Femur (tissue), 1 donor: Measurements from ENCODE around the gene CELF5.
A peak's percentile ranks its signal among the peaks of the same experiment; 100 is the strongest.
"Not testable (repeated sequence)": the region's sequence is repeated elsewhere in the genome, so short reads cannot be mapped to it uniquely, and the experiment has no call there.

ENCODE experiments used
- DNase-seq: peaks from one replicate; pipeline ENCODE4 v3.0.0-alpha.2; 2017

Gene CELF5

DNA sequence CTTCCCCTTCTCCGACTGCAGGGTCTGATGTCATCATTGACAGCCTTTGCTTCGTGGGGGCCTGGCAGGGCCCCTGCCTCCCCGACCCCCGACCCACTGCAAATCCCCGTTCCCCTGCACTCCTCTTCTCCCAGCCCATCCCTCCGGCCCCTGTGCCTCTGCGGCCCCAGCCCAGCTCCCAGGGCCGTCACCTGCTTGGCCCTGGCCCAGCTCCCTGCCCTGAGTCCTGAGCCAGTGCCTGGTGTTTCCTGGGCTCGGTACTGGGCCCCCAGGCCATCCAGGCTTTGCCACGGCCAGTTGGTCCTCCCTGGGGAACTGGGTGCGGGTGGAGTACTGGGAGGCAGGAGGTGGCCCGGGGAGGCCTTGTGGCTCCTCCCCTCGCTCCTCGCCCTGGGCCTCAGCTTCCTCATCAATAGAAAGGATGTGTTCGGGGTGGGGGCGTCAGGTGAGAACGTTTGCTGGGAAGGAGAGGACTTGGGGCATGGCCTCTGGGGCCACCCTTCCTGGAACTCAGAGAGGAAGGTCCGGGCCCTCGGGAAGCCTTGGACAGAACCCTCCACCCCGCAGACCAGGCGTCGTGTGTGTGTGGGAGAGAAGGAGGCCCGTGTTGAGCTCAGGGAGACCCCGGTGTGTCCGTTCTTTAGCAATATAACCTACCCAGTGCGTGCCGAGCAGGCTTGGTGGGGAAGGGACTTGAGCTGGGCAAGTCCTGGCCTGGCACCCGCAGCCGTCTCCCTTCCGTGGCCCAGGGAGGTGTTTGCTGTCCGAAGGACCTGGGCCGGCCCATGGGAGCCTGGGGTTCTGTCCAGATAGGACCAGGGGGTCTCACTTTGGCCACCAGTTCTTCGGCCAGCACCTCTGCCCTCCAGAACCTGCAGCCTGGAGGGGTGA lies 15.9 kb upstream of the CELF5 start:
- DNase-seq, result no peak

DNA sequence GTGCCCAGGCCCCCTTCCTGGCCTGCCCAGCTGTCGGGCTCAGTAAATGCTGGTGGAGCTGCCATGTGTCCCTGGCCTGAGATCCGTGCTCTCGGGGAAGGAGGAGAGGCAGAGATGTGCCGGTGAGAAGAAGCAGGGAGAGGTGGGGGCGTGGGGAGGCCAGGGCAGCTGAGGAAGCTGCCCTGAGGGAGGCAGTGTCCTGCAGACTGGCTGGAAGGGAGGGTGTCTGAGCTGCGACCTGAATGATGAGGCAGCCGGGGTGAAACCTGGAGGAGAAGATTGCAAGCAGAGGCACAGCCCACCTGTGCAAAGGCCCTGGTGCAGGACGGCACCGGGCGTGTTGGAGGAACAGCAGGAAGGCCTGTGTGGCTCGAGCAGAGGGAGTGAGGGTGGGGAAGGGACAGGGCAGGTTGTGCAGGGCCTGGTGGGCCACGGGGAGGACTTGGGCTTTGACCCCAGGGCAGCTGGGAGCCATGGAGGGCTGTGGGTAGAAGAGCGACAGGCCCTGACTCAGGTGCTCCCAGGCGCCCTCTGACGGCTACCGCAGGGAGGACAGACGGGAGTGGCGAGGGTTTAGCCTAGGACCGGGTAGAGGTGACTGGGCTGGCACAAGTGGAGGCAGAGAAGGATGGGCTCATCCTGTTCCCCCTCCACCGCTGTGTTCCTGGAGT lies 14.0 kb upstream of the CELF5 start:
- no peak for DNase-seq

DNA sequence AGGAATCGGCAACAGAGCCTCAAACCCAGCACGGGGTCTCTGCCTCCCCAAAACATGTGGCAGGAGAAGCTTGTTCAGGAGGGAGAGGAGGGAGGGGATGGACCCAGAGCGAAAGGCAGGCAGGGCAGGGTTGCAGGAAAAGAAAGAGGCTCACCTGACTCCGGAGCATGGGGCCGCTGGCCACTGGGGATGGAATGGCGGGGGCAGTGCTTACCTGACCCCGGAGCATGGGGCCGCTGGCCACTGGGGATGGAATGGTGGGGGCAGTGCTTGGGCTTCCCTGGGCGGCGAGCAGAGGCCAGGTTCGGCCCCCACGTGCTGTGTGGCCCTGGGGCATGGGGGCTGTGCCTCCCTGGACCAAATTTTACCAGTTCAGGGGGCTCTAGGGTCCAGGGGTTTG lies 13.3 kb upstream of the CELF5 start:
- DNase-seq, result no peak

DNA sequence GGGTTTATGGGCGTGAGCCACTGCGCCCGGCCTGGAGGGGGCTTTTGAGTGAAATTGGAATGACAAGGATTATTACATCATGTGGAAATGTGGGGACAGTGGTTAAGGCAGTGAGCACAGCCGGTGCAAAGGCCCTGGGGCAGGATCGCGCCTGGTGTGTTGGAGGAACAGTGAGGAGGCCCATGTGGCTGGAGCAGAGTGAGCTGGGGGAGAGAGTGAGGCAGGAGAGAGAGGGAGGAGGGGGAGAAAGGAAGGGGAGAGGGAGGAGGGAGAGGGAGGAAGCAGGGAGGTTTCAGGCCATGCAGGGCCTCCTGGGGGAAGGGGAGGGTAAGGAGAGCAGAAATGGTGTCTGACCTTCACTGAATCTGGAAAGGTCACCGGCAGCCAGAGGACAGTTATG lies 11.3 kb upstream of the CELF5 start:
- no peak for DNase-seq

DNA sequence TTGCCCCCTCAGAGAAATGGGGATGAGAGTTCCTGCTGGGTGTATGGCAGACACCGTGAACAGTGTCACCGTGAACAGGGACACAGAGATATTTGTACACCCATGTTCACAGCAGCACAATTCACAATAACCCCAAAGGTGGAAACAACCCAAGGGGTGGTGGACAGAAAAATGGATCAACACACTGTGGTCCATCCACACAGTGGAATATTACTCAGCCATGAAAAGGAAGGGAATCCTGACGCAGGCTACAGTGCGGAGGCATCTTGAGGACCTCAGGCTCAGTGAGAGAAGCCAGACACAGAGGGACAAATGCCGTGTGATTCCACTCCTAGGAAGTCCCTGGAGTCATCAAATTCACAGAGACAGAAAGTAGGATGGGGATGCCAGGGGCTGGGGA lies 7.6 kb upstream of the CELF5 start:
- no peak for DNase-seq

DNA sequence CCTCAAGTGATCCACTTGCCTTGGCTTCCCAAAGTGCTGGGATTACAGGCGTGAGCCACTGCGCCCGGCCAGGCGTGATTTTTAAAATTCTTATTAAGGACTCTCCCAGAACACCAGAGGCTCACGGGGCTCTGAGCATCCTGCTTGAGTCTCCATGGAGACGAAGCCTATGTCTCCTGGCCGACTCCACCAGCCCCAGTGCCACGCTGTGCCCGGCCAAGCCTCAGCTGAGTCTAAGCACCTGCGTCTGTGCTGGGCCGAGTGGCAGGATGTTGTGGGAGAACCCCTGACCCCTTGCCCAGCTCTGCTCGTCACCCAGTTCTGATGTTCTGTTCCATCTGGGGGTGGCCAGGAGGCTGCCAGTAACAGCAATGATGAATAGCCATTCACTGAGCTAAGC lies 3.9 kb upstream of the CELF5 start:
- DNase-seq, result no peak

DNA sequence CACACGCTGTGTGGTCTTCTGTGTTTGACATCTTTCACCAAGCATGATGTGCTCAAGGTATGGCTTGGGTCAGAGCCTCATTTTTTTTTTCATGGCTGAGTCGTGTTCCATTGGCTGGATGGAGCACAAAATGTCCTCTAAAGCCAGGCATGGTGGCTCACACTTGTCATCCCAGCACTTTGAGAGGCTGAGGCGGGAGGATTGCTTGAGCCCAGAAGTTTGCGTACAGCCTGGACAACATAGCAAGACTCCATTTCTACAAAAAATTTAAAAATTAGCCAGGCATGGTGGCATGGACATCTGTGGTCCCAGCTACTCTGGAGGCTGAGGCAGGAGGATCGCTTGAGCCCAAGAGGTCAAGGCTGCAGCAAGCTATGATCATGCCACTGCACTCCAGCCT lies 2.9 kb upstream of the CELF5 start:
- DNase-seq, result not testable (repeated sequence)

DNA sequence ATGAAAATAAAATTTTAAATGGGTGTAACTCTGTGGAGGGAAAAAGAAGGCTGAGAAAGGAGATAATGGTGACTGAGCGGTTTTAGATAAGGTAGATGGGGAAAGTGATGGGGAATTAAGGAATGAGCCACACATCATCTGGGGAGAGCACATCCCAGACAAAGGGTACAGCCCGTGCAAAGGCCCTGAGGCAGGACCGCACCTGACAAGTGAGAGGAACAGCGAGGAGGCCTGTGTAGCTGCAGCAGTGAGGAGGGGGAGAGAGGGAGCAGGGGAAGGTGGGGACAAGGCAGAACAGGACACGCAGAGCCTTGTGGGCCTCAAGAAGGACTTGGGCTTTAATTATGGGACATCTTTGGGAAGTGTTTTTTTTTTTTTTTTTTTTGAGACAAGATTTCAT lies 1.8 kb upstream of the CELF5 start:
- DNase-seq, result no peak

DNA sequence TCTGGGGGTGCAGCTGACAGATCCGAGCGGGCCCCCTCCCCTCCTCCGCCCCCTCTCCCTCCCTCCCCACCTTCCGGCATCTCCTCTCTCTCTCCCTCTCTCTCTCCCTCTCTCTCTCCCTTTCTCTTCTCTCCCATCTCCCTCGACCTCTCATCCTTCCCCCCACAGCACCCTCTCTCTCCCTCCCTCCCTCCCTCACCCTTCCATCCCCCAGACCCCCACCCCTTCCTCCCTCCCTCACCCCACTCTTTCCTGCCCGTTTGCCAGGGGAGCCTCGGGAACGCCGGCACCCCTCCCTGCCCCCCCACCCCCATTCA lies 666 bp downstream of the CELF5 start:
- no peak for DNase-seq

DNA sequence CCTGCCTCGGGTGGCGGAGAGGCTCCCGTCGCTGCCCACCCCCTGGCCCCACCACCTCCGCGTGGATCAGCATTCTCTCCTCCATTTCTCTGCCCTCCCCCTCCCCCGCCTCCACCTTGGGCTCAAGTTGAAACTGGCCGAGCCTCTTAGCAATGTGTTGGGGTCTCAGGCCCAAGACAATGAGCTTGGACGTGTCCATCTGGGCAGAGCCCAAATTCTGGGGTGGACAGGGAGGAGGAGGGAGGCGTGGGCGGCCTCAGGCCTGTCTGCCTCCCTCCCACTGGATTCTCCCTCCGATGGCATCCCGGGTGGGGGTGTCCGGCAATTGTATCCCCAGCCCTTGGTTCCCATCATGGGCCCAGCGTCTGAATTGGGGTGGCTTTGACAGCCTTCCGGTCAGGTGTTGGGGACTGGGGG lies 1.2 kb downstream of the CELF5 start:
- no peak for DNase-seq

DNA sequence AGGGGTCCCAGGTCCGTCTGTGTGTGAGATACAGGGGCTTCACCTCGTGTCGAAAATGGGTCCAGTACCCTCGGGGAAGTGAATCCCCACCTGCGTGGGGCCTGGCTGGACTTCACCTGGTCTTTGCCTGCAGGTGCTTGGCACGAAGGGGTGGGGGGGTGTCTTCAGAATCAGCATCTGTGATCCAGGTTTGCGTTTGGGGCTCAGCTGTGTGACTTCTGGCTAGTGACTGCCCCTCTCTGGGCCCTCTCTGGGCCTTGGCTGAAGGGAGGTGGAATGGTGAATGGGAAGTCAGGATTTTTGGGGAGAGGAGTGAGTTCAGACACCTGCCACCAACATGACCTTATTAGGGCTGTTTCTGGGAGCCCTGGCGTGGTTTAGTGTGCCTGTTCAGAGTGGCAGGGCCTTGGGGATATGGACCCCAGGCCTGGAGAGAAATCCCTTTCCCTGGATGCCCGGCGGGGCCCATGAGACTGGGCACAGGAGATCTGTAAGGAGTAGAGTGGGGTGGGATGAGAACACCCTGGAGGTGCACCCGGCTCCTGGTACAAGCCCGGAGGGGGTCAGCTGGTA lies 2.7 kb downstream of the CELF5 start:
- DNase-seq, result no peak

DNA sequence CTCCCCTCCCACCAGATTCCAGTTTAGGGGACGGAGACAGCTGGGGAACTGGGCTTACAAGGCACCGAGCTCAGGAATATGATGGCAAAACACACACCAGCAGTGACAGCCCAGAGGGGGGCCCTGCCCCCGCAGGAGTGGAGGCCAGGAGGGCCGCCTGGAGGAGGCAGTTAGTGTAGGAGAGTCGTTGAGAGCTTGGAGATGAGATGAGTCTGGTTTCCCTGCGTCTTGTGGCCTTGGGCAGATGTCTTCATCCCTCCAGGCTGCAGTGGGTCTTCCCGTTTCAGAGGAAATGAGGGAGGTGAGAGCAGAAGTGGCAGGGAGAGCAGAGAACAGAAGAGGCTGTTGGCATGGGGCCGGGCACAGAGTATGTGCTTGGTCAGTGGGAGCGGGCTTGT lies 4.9 kb downstream of the CELF5 start:
- DNase-seq, result no peak

DNA sequence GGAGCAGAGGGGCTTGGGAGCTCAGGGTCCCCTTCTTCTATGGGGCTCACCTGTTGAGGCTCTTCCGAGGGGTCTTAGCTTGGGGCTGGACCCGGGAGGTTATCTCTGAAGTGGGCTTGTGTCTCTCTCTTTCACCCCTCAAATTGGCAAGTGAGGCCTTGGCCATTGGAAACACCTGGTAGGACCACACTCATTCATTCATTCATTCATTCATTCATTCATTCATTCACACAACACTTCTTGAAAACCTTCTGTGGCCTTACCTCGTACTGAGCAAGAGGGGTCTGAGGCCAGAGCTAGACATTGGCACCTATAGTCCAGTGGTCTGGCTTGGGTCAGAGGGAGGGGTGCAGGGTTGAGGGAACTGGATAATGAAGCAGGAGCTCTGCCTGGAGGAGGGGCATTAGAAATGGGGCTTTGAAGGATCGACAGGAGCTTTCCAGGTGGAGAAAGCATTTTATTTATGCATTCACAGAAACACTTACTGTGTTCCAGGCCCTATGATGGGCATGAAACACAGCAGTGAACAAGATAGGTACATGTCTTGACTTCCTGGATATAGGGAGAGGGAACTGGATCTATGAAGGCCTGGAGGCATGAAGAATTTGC lies 5.5 kb downstream of the CELF5 start:
- DNase-seq, result no peak

DNA sequence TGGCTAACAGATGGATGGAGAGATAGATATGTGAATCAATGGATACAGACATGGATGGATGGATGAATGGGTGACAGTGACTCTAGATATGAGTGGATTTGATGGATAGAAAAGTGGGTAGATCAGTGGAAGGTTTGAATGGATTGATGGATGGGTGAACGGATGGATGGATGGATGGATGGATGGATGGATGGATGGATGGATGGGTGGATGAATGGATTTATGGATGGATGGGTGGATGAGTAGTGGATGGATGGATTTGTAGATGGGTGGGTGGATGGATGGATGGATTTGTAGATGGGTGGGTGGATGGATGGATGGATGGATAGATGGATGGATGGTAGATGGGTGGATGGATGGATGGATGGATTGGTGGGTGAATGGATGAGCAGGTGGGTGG lies 6.8 kb downstream of the CELF5 start:
- no peak for DNase-seq

DNA sequence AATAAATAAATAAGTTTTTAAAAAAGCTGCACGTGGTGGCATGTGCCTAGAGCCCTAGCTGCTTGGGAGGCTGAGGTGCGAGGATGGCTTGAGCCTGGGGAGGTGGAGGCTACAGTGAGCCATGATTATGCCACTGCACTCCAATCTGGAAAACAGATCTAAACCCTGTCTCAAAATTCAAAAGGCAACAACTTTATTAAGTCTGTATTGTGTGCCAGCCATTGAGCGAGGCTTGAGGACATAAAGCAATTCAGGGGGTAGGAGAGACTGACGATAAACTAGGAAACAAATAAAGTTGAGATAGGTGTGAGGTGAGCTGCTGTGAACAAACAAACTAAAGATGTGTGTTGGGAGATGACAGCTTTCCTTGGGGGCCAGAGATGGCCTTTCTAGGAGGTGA lies 8.7 kb downstream of the CELF5 start:
- no peak for DNase-seq

DNA sequence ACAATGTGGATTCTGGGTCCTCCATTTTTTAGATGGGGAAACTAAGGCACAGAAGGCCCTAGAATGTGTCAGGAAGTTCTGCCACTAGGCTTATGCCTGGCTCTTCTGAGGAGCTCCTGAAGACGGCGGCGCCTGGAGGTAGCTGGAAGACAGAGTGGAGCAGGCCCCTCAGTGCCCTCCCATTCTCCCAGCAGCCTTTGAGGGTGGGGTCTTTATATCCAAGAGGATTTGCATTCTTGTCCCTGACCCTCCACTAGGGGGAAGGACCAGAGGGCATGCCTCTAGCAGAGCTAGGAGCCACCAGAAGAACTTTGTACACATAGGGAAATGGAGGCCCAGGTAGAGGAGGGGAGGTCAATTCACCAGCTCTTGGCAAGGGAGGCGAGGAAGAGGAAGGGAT lies 9.4 kb downstream of the CELF5 start:
- DNase-seq, result no peak

DNA sequence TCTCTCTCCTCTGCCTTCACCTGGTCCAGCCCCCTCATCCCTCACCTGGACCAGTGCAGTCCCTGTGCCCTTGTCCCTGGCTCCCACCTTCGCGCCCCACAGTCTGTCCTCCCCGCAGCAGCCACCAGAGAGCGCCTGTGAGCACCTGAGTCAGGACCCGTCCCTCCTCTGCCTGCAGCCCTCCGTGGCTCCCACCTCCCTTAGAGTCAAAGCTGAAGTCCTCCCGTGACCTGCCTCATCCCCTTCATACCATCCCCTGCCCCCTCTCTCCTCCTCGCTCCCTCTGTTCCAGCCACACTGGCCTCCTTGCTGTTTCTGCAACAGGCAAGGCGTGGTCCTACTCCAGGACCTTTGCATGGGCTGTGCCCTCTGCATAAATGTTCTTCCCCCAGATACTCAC lies 10.3 kb downstream of the CELF5 start:
- DNase-seq, result no peak

DNA sequence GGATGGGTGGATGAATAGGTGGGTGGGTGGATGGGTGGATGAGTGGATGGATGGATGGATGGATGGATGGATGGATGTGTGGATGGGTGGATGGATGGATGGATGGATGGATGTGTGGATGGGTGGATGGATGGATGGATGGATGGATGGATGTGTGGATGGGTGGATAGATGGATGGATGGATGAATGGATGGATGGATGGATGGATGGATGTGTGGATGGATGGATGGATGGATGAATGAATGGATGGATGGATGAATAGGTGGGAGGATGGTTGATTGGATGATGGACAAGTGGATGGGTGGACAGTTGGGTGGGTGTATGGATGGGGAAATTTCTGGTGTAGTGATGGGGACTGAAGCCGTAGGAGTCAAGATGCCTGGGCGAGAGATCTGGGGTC lies 11.1 kb downstream of the CELF5 start:
- DNase-seq, result not testable (repeated sequence)

DNA sequence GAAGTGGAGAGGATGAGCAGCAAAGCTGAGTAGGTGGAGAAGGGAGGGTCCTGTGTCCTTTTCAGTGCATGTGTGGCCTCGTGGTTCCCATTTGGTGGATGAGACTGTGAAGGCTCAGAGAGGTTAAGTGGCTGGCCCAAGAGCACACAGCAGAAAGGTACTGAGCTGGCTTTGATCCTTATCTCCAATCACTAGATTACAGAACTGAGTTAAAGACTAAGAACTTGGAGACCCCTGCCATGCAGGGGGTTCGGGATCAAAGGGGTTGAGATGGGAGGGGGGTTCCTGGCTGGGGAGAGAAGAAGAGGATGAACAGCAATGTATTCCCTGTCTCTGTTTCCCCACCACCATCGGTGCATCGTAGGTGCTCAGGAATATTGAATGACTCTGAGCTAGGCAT lies 11.8 kb downstream of the CELF5 start:
- DNase-seq, result no peak

DNA sequence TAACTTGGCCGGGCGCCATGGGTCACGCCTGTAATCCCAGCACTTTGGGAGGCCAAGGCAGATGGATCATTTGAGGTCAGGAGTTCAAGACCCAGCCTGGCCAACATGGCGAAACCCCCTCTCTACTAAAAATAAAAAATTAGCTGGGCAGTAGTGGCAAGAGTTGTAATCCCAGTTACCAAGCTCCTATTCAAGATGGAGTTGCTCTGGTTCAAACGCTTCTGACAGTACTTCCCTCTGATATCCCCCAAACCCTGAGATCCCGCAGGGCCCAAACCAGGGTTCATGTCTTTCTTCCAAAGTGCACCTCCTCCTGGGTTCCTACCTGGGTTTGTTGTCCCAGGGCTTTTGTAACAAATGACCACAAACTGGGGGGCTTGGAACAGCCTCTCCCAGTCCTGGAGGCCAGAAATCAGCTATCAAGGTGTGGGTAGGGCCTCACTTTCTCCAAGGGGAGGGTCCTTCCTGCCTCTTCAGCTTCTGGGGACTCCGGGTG lies 13.7 kb downstream of the CELF5 start:
- DNase-seq, result no peak

DNA sequence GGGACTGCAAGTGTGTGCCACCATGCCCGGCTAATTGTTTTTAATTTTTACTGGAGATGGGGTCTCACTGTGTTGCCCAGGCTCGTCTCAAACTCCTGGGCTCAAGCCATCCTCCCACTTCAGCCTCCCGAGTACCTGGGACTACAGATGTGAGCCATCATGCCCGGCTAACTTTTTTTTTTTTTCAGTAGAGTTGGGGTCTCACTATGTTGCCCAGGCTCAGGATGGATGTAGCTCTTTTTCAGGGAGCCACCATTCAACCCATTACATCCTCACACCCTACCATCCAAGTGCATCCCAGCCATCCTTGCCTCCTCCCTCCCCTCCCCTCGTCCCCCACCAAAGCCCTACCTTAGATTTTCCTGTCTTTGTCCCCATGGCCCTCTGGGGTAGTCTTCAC lies 14.9 kb downstream of the CELF5 start:
- no peak for DNase-seq

DNA sequence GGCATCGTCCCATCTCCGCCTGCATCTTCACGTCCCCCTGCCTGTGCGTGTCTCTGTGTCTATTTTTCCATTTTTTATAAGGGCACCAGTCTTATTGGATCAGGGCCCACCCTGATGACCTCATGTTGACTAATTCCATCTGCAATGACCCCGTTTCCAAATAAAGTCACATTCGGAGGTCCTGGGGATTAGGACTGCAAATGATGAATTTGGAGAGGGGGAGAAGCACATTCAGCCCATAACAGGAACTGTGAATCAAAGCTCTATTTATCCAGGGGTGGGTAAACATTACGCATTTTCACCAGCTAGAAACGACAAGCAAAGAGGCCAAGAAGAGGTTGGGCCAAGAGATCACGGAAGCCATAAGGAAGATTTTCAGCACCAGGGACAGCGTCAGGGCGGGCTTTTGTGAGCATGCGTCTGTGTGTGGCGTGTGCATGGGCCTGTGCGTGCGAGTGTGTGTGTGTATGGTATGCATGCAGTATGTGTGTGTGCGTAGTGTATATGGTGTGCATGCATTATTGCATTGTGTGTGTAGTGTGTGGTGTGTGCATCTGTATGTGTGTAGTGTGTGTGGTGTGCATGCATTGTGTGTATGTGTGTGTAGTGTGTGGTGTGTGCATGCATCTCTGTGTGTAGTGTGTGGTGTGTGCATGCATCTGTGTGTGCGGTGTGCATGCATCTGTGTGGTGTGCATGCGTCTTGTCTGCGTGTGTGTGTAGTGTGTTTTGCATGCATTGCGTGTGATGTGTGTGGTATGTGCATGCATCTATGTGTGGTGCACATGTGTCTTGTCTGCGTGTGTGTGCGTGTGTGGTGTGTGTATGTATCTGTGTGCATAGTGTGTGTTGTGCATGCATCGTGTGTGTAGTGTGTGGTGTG lies 19.6 kb downstream of the CELF5 start:
- peak; percentile 57 for DNase-seq

DNA sequence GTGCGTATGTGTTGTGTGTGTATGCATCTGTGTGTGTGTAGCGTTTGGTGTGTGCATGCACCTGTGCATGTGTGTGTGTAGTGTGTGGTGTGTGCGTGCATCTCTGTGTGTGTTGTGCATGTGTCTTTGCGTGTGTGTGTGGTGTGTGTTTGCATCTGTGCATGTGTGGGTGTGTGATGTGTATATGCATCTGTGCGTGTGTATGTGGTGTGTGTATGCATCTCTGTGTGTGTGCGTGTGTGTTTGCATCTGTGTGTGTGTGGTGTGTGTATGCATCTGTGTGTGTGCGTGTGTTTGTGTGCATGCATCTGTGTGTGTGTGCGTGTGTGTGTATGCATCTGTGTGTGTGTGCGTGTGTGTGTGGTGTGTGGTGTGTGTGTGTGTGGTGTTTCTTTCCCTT lies 20.6 kb downstream of the CELF5 start:
- DNase-seq, result no peak
